ENCODE measurements around the gene HMMR.
A peak's percentile ranks its signal among the peaks of the same experiment; 100 is the strongest.

Gene HMMR

GRCh38 chr5:163467682-163468081, 7.2 kb downstream of the HMMR start:
- no peak for TF ChIP-seq Cebpa-rat (IDR thresholded peaks at IDR 0.05)
- H3K4me2 ChIP-seq: no peak overlapping the region
- H3K4me1 ChIP-seq: peaks cover 0 to 9% (median 4%) of the 10 kb centered on the region in 10 experiments; a peak in 12 of 20 replicates
- no peak overlapping the region for H3K27ac ChIP-seq
- no peak overlapping the region for H3K4me3 ChIP-seq
- peaks cover 0 to 8% (median 0%) of the 10 kb centered on the region in 11 experiments; a peak in 1 of 22 replicates for H4K20me1 ChIP-seq
- H3K36me3 ChIP-seq: peaks cover 7 to 87% (median 77%) of the 10 kb centered on the region in 11 experiments; a peak in 21 of 22 replicates
- H3K9me3 ChIP-seq (replicated peaks in 1 of 11): no peaks in the 10 kb centered on the region
- H3K27me3 ChIP-seq: no peaks in the 10 kb centered on the region
- no peak overlapping the region for H3K9ac ChIP-seq

DNA sequence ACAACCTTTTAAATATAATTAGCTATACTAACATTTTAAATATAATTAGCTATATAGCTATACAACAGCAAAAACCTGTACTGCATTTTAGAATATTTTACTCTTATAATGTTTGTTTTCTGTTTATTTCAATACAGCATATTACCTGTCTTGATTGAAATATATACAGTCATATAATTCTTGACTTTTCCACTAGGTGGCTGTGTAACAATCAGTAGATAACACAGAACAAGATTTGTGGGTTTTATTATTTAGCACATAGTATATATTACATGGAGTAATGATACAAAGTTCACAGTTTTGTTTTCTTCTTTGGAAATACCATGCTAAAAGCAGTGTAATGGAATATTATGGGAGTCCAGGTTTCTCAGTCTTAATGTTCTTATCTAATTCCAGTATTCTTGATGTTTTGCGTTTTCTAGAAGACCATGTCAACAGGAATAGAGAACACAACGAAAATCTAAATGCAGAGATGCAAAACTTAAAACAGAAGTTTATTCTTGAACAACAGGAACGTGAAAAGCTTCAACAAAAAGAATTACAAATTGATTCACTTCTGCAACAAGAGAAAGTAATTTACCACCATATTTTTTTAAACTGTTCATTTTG, 13.3 kb downstream of the HMMR start:
- Histone ChIP-seq H3K4me2 (no peak overlapping the region), H3K27ac (no peak overlapping the region), H3K36me3 (peaks cover 7 to 100% (median 91%) of the 10 kb centered on the region in 11 experiments; a peak in 21 of 22 replicates), H3K4me1 (peaks cover 0 to 10% (median 0%) of the 10 kb centered on the region in 10 experiments; a peak in 2 of 20 replicates), H3K9me3 (replicated peaks in 1 of 11) (no peaks in the 10 kb centered on the region), H3K4me3 (no peak overlapping the region), H3K27me3 (no peaks in the 10 kb centered on the region), H4K20me1 (peaks cover 0 to 5% (median 0%) of the 10 kb centered on the region in 11 experiments; a peak in 1 of 22 replicates), H3K9ac (no peak overlapping the region)
- TF ChIP-seq Cebpa-rat (IDR thresholded peaks at IDR 0.05): no peak

GRCh38 chr5:163475411-163475810, 15.0 kb downstream of the HMMR start:
- Histone ChIP-seq H3K9ac (no peak overlapping the region), H3K4me1 (peaks cover 0 to 10% (median 0%) of the 10 kb centered on the region in 10 experiments; a peak in 2 of 20 replicates), H3K9me3 (replicated peaks in 1 of 11) (no peaks in the 10 kb centered on the region), H4K20me1 (peaks cover 0 to 2% (median 0%) of the 10 kb centered on the region in 11 experiments; a peak in 1 of 22 replicates), H3K4me2 (no peak overlapping the region; a peak in 1 of 22 replicates), H3K27ac (no peak overlapping the region), H3K36me3 (peaks cover 1 to 100% (median 90%) of the 10 kb centered on the region in 11 experiments; a peak in 21 of 22 replicates), H3K27me3 (no peaks in the 10 kb centered on the region), H3K4me3 (no peak overlapping the region)
- TF ChIP-seq Cebpa-rat (IDR thresholded peaks at IDR 0.05): no peak

GRCh38 chr5:163478126-163478981, 17.9 kb downstream of the HMMR start:
- H3K9me3 ChIP-seq (replicated peaks in 1 of 11): no peaks in the 10 kb centered on the region
- H3K27me3 ChIP-seq: no peaks in the 10 kb centered on the region
- TF ChIP-seq Cebpa-rat (IDR thresholded peaks at IDR 0.05): no peak
- no peak overlapping the region for H3K4me2 ChIP-seq
- H3K4me1 ChIP-seq: peaks cover 0 to 10% (median 0%) of the 10 kb centered on the region in 10 experiments; a peak in 2 of 20 replicates
- H3K36me3 ChIP-seq: peaks cover 0 to 100% (median 82%) of the 10 kb centered on the region in 11 experiments; a peak in 19 of 22 replicates
- no peak overlapping the region for H3K9ac ChIP-seq
- no peak overlapping the region for H3K4me3 ChIP-seq
- no peaks in the 10 kb centered on the region for H4K20me1 ChIP-seq
- no peak overlapping the region for H3K27ac ChIP-seq

GRCh38 chr5:163478982-163479271, 18.5 kb downstream of the HMMR start:
- no peak overlapping the region for H3K4me3 ChIP-seq
- H3K4me2 ChIP-seq: no peak overlapping the region
- H3K27ac ChIP-seq: no peak overlapping the region
- TF ChIP-seq Cebpa-rat (IDR thresholded peaks at IDR 0.05): no peak
- peaks cover 0 to 100% (median 84%) of the 10 kb centered on the region in 11 experiments; a peak in 19 of 22 replicates for H3K36me3 ChIP-seq
- no peaks in the 10 kb centered on the region for H3K9me3 ChIP-seq (replicated peaks in 1 of 11)
- no peak overlapping the region for H3K9ac ChIP-seq
- peaks cover 0 to 10% (median 0%) of the 10 kb centered on the region in 10 experiments; a peak in 2 of 20 replicates for H3K4me1 ChIP-seq
- no peaks in the 10 kb centered on the region for H4K20me1 ChIP-seq
- H3K27me3 ChIP-seq: no peaks in the 10 kb centered on the region

- Histone ChIP-seq H3K9me3 (replicated peaks in 1 of 11) (no peaks in the 10 kb centered on the region), H3K9ac (no peak overlapping the region)
Measured at GRCh38 chr5:163489055-163489744, 28.8 kb downstream of the HMMR start.

GRCh38 chr5:163489745-163490075, 29.3 kb downstream of the HMMR start:
- H3K27me3 ChIP-seq: no peaks in the 10 kb centered on the region
- no peak overlapping the region for H3K4me2 ChIP-seq
- H3K27ac ChIP-seq: peak overlapping the region in 1 of 11 experiments; percentile 11; a peak in 1 of 22 replicates
- H4K20me1 ChIP-seq: peaks cover 0 to 5% (median 0%) of the 10 kb centered on the region in 11 experiments; a peak in 2 of 22 replicates
- H3K9ac ChIP-seq: no peak overlapping the region
- no peak overlapping the region for H3K4me3 ChIP-seq
- no peak for TF ChIP-seq Cebpa-rat (IDR thresholded peaks at IDR 0.05)
- peaks cover 0 to 3% (median 0%) of the 10 kb centered on the region in 11 experiments; a peak in 1 of 22 replicates for H3K9me3 ChIP-seq (replicated peaks in 1 of 11)
- H3K36me3 ChIP-seq: peaks cover 5 to 94% (median 77%) of the 10 kb centered on the region in 11 experiments; a peak in 21 of 22 replicates
- H3K4me1 ChIP-seq: no peaks in the 10 kb centered on the region

More at GRCh38 chr5:163489055-163489744, 28.8 kb downstream of the HMMR start:
- H3K36me3 ChIP-seq: peaks cover 5 to 99% (median 82%) of the 10 kb centered on the region in 11 experiments; a peak in 21 of 22 replicates
- peak overlapping the region in 1 of 11 experiments; percentile 11; a peak in 1 of 22 replicates for H3K27ac ChIP-seq
- H3K4me3 ChIP-seq: no peak overlapping the region
- no peaks in the 10 kb centered on the region for H3K27me3 ChIP-seq
- peaks cover 0 to 5% (median 0%) of the 10 kb centered on the region in 11 experiments; a peak in 2 of 22 replicates for H4K20me1 ChIP-seq
- no peak for TF ChIP-seq Cebpa-rat (IDR thresholded peaks at IDR 0.05)
- H3K4me2 ChIP-seq: no peak overlapping the region
- H3K4me1 ChIP-seq: no peaks in the 10 kb centered on the region

- H3K4me2 ChIP-seq: no peak overlapping the region
- no peaks in the 10 kb centered on the region for H4K20me1 ChIP-seq
- H3K9ac ChIP-seq: no peak overlapping the region
- H3K9me3 ChIP-seq (replicated peaks in 1 of 11): peaks cover 0 to 13% (median 6%) of the 10 kb centered on the region in 11 experiments; a peak in 6 of 22 replicates
- no peaks in the 10 kb centered on the region for H3K4me1 ChIP-seq
- H3K27me3 ChIP-seq: no peaks in the 10 kb centered on the region
- no peak overlapping the region for H3K27ac ChIP-seq
- no peak overlapping the region for H3K4me3 ChIP-seq
- no peak for TF ChIP-seq Cebpa-rat (IDR thresholded peaks at IDR 0.05)
- H3K36me3 ChIP-seq: peaks cover 3 to 28% (median 23%) of the 10 kb centered on the region in 11 experiments; a peak in 21 of 22 replicates
Measured at GRCh38 chr5:163496286-163496685, 35.9 kb downstream of the HMMR start.
